Measurements from ENCODE around the gene SLC16A3.

Gene SLC16A3

GRCh38 chr17:82263641-82264040, 34.8 kb downstream of the SLC16A3 start:
- peaks cover 9% of the 10 kb centered on the region; the same call in 1 of the 2 replicates for H3K4me1 ChIP-seq (ENCODE audit: insufficient read depth, low read length)
- no peaks in the 10 kb centered on the region for H3K9me3 ChIP-seq (ENCODE audit: control insufficient read depth, insufficient read depth, low read length)
- H3K9ac ChIP-seq (ENCODE audit: low read depth, low read length) = no peak overlapping the region
- H3K36me3 ChIP-seq (ENCODE audit: insufficient read depth, low read length) = peaks cover 61% of the 10 kb centered on the region

- H3K4me1 ChIP-seq (ENCODE audit: insufficient read depth, low read length) = peaks cover 17% of the 10 kb centered on the region; the same call in 1 of the 2 replicates
- H3K9ac ChIP-seq (ENCODE audit: low read depth, low read length) = no peak overlapping the region
- peaks cover 46% of the 10 kb centered on the region for H3K36me3 ChIP-seq (ENCODE audit: insufficient read depth, low read length)
- H3K9me3 ChIP-seq (ENCODE audit: control insufficient read depth, insufficient read depth, low read length) = no peaks in the 10 kb centered on the region
Observed at GRCh38 chr17:82266142-82266541, 37.3 kb downstream of the SLC16A3 start.

- H3K9me3 ChIP-seq (ENCODE audit: control insufficient read depth, insufficient read depth, low read length) = no peaks in the 10 kb centered on the region
- H3K36me3 ChIP-seq (ENCODE audit: insufficient read depth, low read length) = peaks cover 37% of the 10 kb centered on the region
- peaks cover 20% of the 10 kb centered on the region; the same call in 1 of the 2 replicates for H3K4me1 ChIP-seq (ENCODE audit: insufficient read depth, low read length)
- no peak overlapping the region for H3K9ac ChIP-seq (ENCODE audit: low read depth, low read length)
Observed at GRCh38 chr17:82267575-82268379, 38.9 kb downstream of the SLC16A3 start.

GRCh38 chr17:82269138-82269881, 40.5 kb downstream of the SLC16A3 start:
- H3K9ac ChIP-seq (ENCODE audit: low read depth, low read length) = no peak overlapping the region
- peaks cover 24% of the 10 kb centered on the region for H3K36me3 ChIP-seq (ENCODE audit: insufficient read depth, low read length)
- peaks cover 25% of the 10 kb centered on the region; the same call in 1 of the 2 replicates for H3K4me1 ChIP-seq (ENCODE audit: insufficient read depth, low read length)
- no peaks in the 10 kb centered on the region for H3K9me3 ChIP-seq (ENCODE audit: control insufficient read depth, insufficient read depth, low read length)

GRCh38 chr17:82269882-82270500, 41.1 kb downstream of the SLC16A3 start:
- Histone ChIP-seq H3K9ac (ENCODE audit: low read depth, low read length) (no peak overlapping the region), H3K9me3 (ENCODE audit: control insufficient read depth, insufficient read depth, low read length) (no peaks in the 10 kb centered on the region), H3K36me3 (ENCODE audit: insufficient read depth, low read length) (peaks cover 22% of the 10 kb centered on the region), H3K4me1 (ENCODE audit: insufficient read depth, low read length) (peaks cover 25% of the 10 kb centered on the region; the same call in 1 of the 2 replicates)

- Histone ChIP-seq H3K9ac (ENCODE audit: low read depth, low read length) (no peak overlapping the region), H3K9me3 (ENCODE audit: control insufficient read depth, insufficient read depth, low read length) (no peaks in the 10 kb centered on the region), H3K36me3 (ENCODE audit: insufficient read depth, low read length) (peaks cover 18% of the 10 kb centered on the region), H3K4me1 (ENCODE audit: insufficient read depth, low read length) (peaks cover 25% of the 10 kb centered on the region; the same call in 1 of the 2 replicates)
Observed at GRCh38 chr17:82270651-82271050, 41.8 kb downstream of the SLC16A3 start.

- peaks cover 25% of the 10 kb centered on the region; the same call in 1 of the 2 replicates for H3K4me1 ChIP-seq (ENCODE audit: insufficient read depth, low read length)
- peaks cover 13% of the 10 kb centered on the region; the same call in 1 of the 2 replicates for H3K36me3 ChIP-seq (ENCODE audit: insufficient read depth, low read length)
- no peaks in the 10 kb centered on the region for H3K9me3 ChIP-seq (ENCODE audit: control insufficient read depth, insufficient read depth, low read length)
- H3K9ac ChIP-seq (ENCODE audit: low read depth, low read length) = no peak overlapping the region
Observed at GRCh38 chr17:82271401-82271800, 42.6 kb downstream of the SLC16A3 start.

GRCh38 chr17:82272495-82273326, 43.9 kb downstream of the SLC16A3 start:
- no peaks in the 10 kb centered on the region for H3K9me3 ChIP-seq (ENCODE audit: control insufficient read depth, insufficient read depth, low read length)
- peaks cover 10% of the 10 kb centered on the region; the same call in 1 of the 2 replicates for H3K36me3 ChIP-seq (ENCODE audit: insufficient read depth, low read length)
- H3K9ac ChIP-seq (ENCODE audit: low read depth, low read length) = peak overlapping the region; percentile 88
- H3K4me1 ChIP-seq (ENCODE audit: insufficient read depth, low read length) = peaks cover 28% of the 10 kb centered on the region; the same call in 1 of the 2 replicates

- Histone ChIP-seq H3K9me3 (ENCODE audit: control insufficient read depth, insufficient read depth, low read length) (no peaks in the 10 kb centered on the region), H3K4me1 (ENCODE audit: insufficient read depth, low read length) (peaks cover 26% of the 10 kb centered on the region), H3K36me3 (ENCODE audit: insufficient read depth, low read length) (peaks cover 8% of the 10 kb centered on the region; the same call in 1 of the 2 replicates), H3K9ac (ENCODE audit: low read depth, low read length) (peak within 1 kb of the TSS; percentile 88)
Observed at GRCh38 chr17:82273327-82274133, 44.7 kb downstream of the SLC16A3 start, which contains the start of gene CSNK1D. CSNK1D (minus strand) TSS chr17:82273700; CDS start chr17:82273381, 319 bp downstream.

GRCh38 chr17:82274134-82275020, 45.5 kb downstream of the SLC16A3 start:
- Histone ChIP-seq H3K9ac (ENCODE audit: low read depth, low read length) (peak overlapping the region; percentile 70), H3K4me1 (ENCODE audit: insufficient read depth, low read length) (peaks cover 21% of the 10 kb centered on the region), H3K36me3 (ENCODE audit: insufficient read depth, low read length) (peaks cover 7% of the 10 kb centered on the region; the same call in 1 of the 2 replicates), H3K9me3 (ENCODE audit: control insufficient read depth, insufficient read depth, low read length) (no peaks in the 10 kb centered on the region)

GRCh38 chr17:82275326-82275725, 46.5 kb downstream of the SLC16A3 start:
- Histone ChIP-seq H3K4me1 (ENCODE audit: insufficient read depth, low read length) (peaks cover 21% of the 10 kb centered on the region), H3K9ac (ENCODE audit: low read depth, low read length) (no peak overlapping the region)

GRCh38 chr17:82276938-82277337, 48.1 kb downstream of the SLC16A3 start:
- Histone ChIP-seq H3K36me3 (ENCODE audit: insufficient read depth, low read length) (no peaks in the 10 kb centered on the region), H3K9ac (ENCODE audit: low read depth, low read length) (no peak overlapping the region), H3K9me3 (ENCODE audit: control insufficient read depth, insufficient read depth, low read length) (no peaks in the 10 kb centered on the region), H3K4me1 (ENCODE audit: insufficient read depth, low read length) (peaks cover 17% of the 10 kb centered on the region)

More at GRCh38 chr17:82275326-82275725, 46.5 kb downstream of the SLC16A3 start:
- Histone ChIP-seq H3K9me3 (ENCODE audit: control insufficient read depth, insufficient read depth, low read length) (no peaks in the 10 kb centered on the region), H3K36me3 (ENCODE audit: insufficient read depth, low read length) (peaks cover 7% of the 10 kb centered on the region; the same call in 1 of the 2 replicates)

All from ES-I3 (cell line).